Panc1 (cell line): ENCODE results near the gene KBTBD12. TPM values are rescaled to one million over a fixed set of nuclear protein-coding genes. Genes with fewer than 3 reads are reported as not detected.

Experiments
- ATAC-seq: fragments of 200-7000 bp; cut with Tn5 transposase; 2 replicates; pipeline ENCODE4 v1.9.1; 2020; ENCODE audit warnings: mild to moderate bottlenecking, moderate library complexity
- BruUV-seq: library from RNA; stranded (reverse); fragments of 400-500 nt; replicated peaks from 2 replicates; lab custom pipeline; 2021; lab: Mats Ljungman, UMichigan
- CTCF ChIA-PET: fragments of 300-600 bp; sonication (Branson Sonifier 250); formaldehyde crosslinking; loops from one replicate; lab custom pipeline; 2022; ENCODE audit warnings: antibody characterized with exemption; lab: Charles Lee
- POLR2A ChIA-PET: fragments of 300-600 bp; sonication (Branson Sonifier 250); formaldehyde crosslinking; loops from one replicate; lab custom pipeline; 2022; ENCODE audit warnings: antibody characterized with exemption; lab: Charles Lee
- DNase-seq: peaks from one replicate; pipeline ENCODE4 v3.0.0-alpha.2; 2010; ENCODE audit warnings: low read depth, low spot score
- H3K27ac ChIP-seq: 2 replicates; pipeline ENCODE4 v1.5.1; 2011; ENCODE audit warnings: mild to moderate bottlenecking, low read length, inconsistent platforms
- H3K27me3 ChIP-seq: fragments of 200-500 bp; sonication (Bioruptor generic); 2 replicates; pipeline ENCODE4 v1.6.0; 2014; ENCODE audit warnings: low read length, inconsistent platforms; ENCODE audit not compliant: control insufficient read depth, insufficient read depth
- H3K36me3 ChIP-seq: fragments of 200-500 bp; sonication (Bioruptor generic); 2 replicates; pipeline ENCODE4 v1.5.1; 2014; ENCODE audit warnings: inconsistent platforms, mild to moderate bottlenecking, low read length, moderate library complexity; ENCODE audit not compliant: control insufficient read depth, insufficient read depth
- H3K4me1 ChIP-seq: 2 replicates; pipeline ENCODE4 v1.5.1; 2011; ENCODE audit warnings: inconsistent platforms, mild to moderate bottlenecking, low read length, moderate library complexity; ENCODE audit not compliant: control insufficient read depth, insufficient read depth
- H3K4me3 ChIP-seq, 2 experiments: 2 replicates each; pipeline ENCODE4 v1.5.1; 2011 to 2012; ENCODE audit warnings: low read depth in 2 of 2, low read length in 2 of 2, mild to moderate bottlenecking in 2 of 2, inconsistent platforms in 1 of 2, moderate library complexity in 1 of 2
- H3K9me3 ChIP-seq: fragments of 200-500 bp; sonication (Bioruptor generic); 2 replicates; pipeline ENCODE4 v1.5.1; 2014; ENCODE audit warnings: low read depth, mild to moderate bottlenecking, inconsistent platforms, low read length, moderate library complexity; ENCODE audit not compliant: control insufficient read depth, insufficient read depth
- CTCF ChIP-seq: fragments of 450-650 bp; IDR thresholded peaks from 2 replicates; pipeline ENCODE4 v1.5.1; 2017; ENCODE audit warnings: mild to moderate bottlenecking
- POLR2AphosphoS5 ChIP-seq: IDR thresholded peaks from 2 replicates; pipeline ENCODE4 v1.6.1; 2012; ENCODE audit warnings: mild to moderate bottlenecking, low read depth, low read length, moderate library complexity
- SIN3A ChIP-seq: IDR thresholded peaks from 2 replicates; pipeline ENCODE4 v1.6.1; 2012; ENCODE audit warnings: low read depth, mild to moderate bottlenecking, low read length, moderate library complexity, borderline replicate concordance; ENCODE audit not compliant: insufficient read depth
- TCF7L2 ChIP-seq: IDR thresholded peaks from 2 replicates; pipeline ENCODE4 v1.6.1; 2011; ENCODE audit warnings: mild to moderate bottlenecking, low read depth, low read length, inconsistent platforms
- in situ Hi-C: cut with HindIII; loops from 2 replicates; pipeline ENCODE4 v1.10.0; 2016; ENCODE audit warnings: low sequenced_read_pairs, low pct_unique_long_range_greater_than_20kb
- intact Hi-C: fragments of 100-400 bp; cut with micrococcal nuclease; formaldehyde crosslinking; loops from one replicate; pipeline ENCODE4 v1.10.0; 2022; ENCODE audit not compliant: unreplicated experiment
- total RNA-seq: library from RNA; stranded (reverse); gene quantifications from one replicate; pipeline ENCODE4 v1.2.1, GENCODE V29; 2021; ENCODE audit not compliant: unreplicated experiment
- TF ChIP-seq, protein P1 (sequence below), 2 experiments: IDR thresholded peaks; 2 replicates each; pipeline ENCODE4 v1.6.1; 2011 to 2012; ENCODE audit warnings: low read depth in 2 of 2, control low read depth in 1 of 2, low read length in 1 of 2, mild to moderate bottlenecking in 1 of 2, moderate library complexity in 1 of 2; ENCODE audit not compliant: insufficient read depth in 1 of 2

The KBTBD12 gene
- total RNA-seq, 1 experiment from 2014 or later, result 0.28 TPM

DNA sequence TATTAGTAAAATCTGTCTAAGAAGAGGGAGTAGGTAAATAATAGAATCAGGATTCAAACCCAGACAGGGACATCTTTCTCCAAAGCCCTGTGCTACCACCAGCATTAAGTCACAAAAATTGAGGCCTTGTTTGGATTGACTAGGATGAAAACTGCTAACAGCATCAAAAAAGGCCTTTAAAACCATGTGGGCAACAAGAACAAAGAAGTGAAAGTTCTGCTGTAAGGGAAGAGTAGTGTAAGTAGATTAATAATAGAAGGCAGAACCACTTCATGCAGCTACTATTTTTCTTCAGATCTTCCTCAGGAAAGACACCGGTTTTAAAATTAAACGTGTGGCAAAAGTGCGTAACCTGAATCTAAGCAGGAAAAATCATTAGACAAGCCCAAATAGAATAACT is 15.3 kb upstream of the KBTBD12 start:
- no peaks in the 10 kb centered on the region for H3K36me3 ChIP-seq
- no peaks in the 10 kb centered on the region for H3K9me3 ChIP-seq
- no peak overlapping the region for H3K27ac ChIP-seq
- no peaks in the 10 kb centered on the region for H3K4me1 ChIP-seq
- ChIA-PET CTCF (no interaction called here), POLR2A (no interaction called here)
- TF ChIP-seq CTCF, result no peak
- DNase-seq, result no peak
- H3K4me3 ChIP-seq, result no peak overlapping the region
- no TSS peak for BruUV-seq
- no peak for ATAC-seq
- peaks cover 4% of the 10 kb centered on the region for H3K27me3 ChIP-seq
- in situ Hi-C loops, result no loop called here
- intact Hi-C loops, result no loop called here

GRCh38 chr3:127900536-127900935 is 14.5 kb upstream of the KBTBD12 start:
- in situ Hi-C loops, result no loop called here
- H3K27me3 ChIP-seq, result peaks cover 6% of the 10 kb centered on the region
- no peaks in the 10 kb centered on the region for H3K36me3 ChIP-seq
- H3K4me1 ChIP-seq, result no peaks in the 10 kb centered on the region
- ChIA-PET CTCF (no interaction called here), POLR2A (no interaction called here)
- no TSS peak for BruUV-seq
- H3K4me3 ChIP-seq, result no peak overlapping the region
- intact Hi-C loops, result no loop called here
- H3K27ac ChIP-seq, result no peak overlapping the region
- H3K9me3 ChIP-seq, result no peaks in the 10 kb centered on the region
- ATAC-seq (no peak), DNase-seq (no peak)
- TF ChIP-seq, protein P1, sequence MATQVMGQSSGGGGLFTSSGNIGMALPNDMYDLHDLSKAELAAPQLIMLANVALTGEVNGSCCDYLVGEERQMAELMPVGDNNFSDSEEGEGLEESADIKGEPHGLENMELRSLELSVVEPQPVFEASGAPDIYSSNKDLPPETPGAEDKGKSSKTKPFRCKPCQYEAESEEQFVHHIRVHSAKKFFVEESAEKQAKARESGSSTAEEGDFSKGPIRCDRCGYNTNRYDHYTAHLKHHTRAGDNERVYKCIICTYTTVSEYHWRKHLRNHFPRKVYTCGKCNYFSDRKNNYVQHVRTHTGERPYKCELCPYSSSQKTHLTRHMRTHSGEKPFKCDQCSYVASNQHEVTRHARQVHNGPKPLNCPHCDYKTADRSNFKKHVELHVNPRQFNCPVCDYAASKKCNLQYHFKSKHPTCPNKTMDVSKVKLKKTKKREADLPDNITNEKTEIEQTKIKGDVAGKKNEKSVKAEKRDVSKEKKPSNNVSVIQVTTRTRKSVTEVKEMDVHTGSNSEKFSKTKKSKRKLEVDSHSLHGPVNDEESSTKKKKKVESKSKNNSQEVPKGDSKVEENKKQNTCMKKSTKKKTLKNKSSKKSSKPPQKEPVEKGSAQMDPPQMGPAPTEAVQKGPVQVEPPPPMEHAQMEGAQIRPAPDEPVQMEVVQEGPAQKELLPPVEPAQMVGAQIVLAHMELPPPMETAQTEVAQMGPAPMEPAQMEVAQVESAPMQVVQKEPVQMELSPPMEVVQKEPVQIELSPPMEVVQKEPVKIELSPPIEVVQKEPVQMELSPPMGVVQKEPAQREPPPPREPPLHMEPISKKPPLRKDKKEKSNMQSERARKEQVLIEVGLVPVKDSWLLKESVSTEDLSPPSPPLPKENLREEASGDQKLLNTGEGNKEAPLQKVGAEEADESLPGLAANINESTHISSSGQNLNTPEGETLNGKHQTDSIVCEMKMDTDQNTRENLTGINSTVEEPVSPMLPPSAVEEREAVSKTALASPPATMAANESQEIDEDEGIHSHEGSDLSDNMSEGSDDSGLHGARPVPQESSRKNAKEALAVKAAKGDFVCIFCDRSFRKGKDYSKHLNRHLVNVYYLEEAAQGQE (IDR thresholded peaks at IDR 0.05; ENCODE audit: insufficient read depth in 1 of 2, low read depth in 2 of 2, low read length in 1 of 2), result no peak

DNA sequence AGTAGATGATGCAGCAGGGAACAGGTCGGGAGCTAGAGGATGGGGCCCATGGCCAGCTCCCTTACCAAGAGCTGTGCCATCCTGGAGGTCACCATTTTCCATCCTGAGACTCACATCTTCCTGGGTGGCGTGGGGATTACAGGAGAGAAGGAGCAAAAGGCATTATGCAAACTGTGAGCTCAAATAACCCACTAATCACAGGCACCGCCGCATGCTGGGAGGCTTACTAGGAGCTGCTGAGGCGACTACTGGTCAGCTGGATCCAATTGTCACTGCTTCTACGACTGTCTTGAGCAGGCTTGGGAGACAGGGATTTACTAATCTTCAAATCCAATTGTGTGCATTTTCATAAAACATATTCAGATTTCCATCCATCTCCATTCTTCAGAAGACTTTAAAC is 12.5 kb upstream of the KBTBD12 start:
- no peak for ATAC-seq
- no peak overlapping the region for H3K4me3 ChIP-seq
- H3K36me3 ChIP-seq, result no peaks in the 10 kb centered on the region
- intact Hi-C loops, result no loop called here
- no peak for DNase-seq
- in situ Hi-C loops, result no loop called here
- no peak overlapping the region for H3K27ac ChIP-seq
- no peaks in the 10 kb centered on the region for H3K9me3 ChIP-seq
- peaks cover 6% of the 10 kb centered on the region for H3K27me3 ChIP-seq
- TF ChIP-seq POLR2AphosphoS5, result no peak
- no peak for TF ChIP-seq CTCF
- TF ChIP-seq, protein P1 (IDR thresholded peaks at IDR 0.05; ENCODE audit: insufficient read depth in 1 of 2, low read depth in 2 of 2, low read length in 1 of 2), result no peak
- TF ChIP-seq SIN3A, result no peak
- TF ChIP-seq TCF7L2, result no peak
- CTCF ChIA-PET, result no interaction called here
- BruUV-seq, result no TSS peak
- no peaks in the 10 kb centered on the region for H3K4me1 ChIP-seq
- POLR2A ChIA-PET, result no interaction called here
